Osteoblast (primary cell): Measurements from ENCODE around the gene CCDC43. TPM values are rescaled to one million over a fixed set of nuclear protein-coding genes. Genes with fewer than 3 reads are reported as not detected.
"Not testable (repeated sequence)": the region's sequence is repeated elsewhere in the genome, so short reads cannot be mapped to it uniquely, and the experiment has no call there.

Source experiments
- DNase-seq: peaks from one replicate; pipeline ENCODE4 v3.0.0; 2011; ENCODE audit warnings: low spot score, mixed read lengths; ENCODE audit not compliant: insufficient read length; ENCODE audit errors: missing footprints
- H2AFZ ChIP-seq: 2 replicates; pipeline ENCODE4 v1.6.0; 2011; ENCODE audit warnings: mild to moderate bottlenecking, low read length
- H3K27ac ChIP-seq: 2 replicates; pipeline ENCODE4 v1.5.1; 2011; ENCODE audit warnings: mild to moderate bottlenecking, low read depth, low read length, moderate library complexity
- H3K27me3 ChIP-seq: 2 replicates; pipeline ENCODE4 v1.6.0; 2012; ENCODE audit warnings: mild to moderate bottlenecking, control low read depth, inconsistent platforms, low read length, moderate library complexity; ENCODE audit not compliant: insufficient read depth
- H3K36me3 ChIP-seq: 2 replicates; pipeline ENCODE4 v1.5.1; 2011; ENCODE audit warnings: mild to moderate bottlenecking, low read length, control low read depth, moderate library complexity; ENCODE audit not compliant: insufficient read depth
- H3K4me1 ChIP-seq: 2 replicates; pipeline ENCODE4 v1.5.1; 2011; ENCODE audit warnings: mild to moderate bottlenecking, low read length, control low read depth, moderate library complexity; ENCODE audit not compliant: insufficient read depth
- H3K4me2 ChIP-seq: 2 replicates; pipeline ENCODE4 v1.6.0; 2011; ENCODE audit warnings: mild to moderate bottlenecking, low read length; ENCODE audit not compliant: insufficient read depth
- H3K4me3 ChIP-seq: fragments of 200-600 bp; sonication (generic); 3 replicates; pipeline ENCODE4 v1.5.1; 2012; ENCODE audit warnings: mild to moderate bottlenecking, low read length, inconsistent platforms; ENCODE audit not compliant: insufficient read depth
- H3K79me2 ChIP-seq: 2 replicates; pipeline ENCODE4 v1.6.0; 2012; ENCODE audit warnings: mild to moderate bottlenecking, low read length, control low read depth, inconsistent platforms; ENCODE audit not compliant: insufficient read depth
- H3K9me3 ChIP-seq: 2 replicates; pipeline ENCODE4 v1.5.1; 2011; ENCODE audit warnings: low read depth, low read length, control low read depth
- H4K20me1 ChIP-seq: 2 replicates; pipeline ENCODE4 v1.6.0; 2012; ENCODE audit warnings: mild to moderate bottlenecking, low read length, control low read depth; ENCODE audit not compliant: insufficient read depth
- total RNA-seq: library from RNA; depleted of rRNA; stranded (reverse); fragments of >200 nt; gene quantifications from 2 replicates; pipeline ENCODE4 v1.2.3, GENCODE V29; 2012
- TF ChIP-seq, protein P1 (sequence below): IDR thresholded peaks from 2 replicates; pipeline ENCODE4 v1.5.1; 2011; ENCODE audit warnings: mild to moderate bottlenecking, low read depth, low read length, moderate library complexity; ENCODE audit errors: extremely low read depth

Gene CCDC43
- total RNA-seq, 1 donor: 36.6 TPM

DNA sequence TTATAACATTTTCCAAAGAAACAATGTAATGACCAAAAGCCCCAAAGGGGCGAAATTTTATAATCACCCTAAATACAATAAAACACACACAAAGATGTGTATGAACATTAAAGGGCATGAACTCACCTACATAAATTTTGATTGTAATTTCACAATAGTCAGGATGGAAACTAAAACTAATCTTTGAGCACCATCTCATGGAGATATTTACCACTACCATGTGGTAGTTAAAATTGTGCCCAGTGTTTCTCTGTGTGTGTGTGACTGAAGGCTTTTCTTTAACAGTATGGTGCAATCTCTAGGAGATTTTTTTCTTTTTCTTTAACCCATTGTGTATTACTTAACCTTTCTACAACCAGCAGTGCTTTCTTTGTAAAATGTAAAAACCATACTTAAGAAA is 53.0 kb downstream of the CCDC43 start:
- Histone ChIP-seq H3K4me1 (no peaks in the 10 kb centered on the region), H3K4me2 (no peak overlapping the region), H4K20me1 (no peaks in the 10 kb centered on the region), H3K4me3 (no peak overlapping the region), H3K79me2 (no peaks in the 10 kb centered on the region), H3K27me3 (no peaks in the 10 kb centered on the region), H3K9me3 (no peaks in the 10 kb centered on the region), H2AFZ (no peak overlapping the region), H3K36me3 (no peaks in the 10 kb centered on the region), H3K27ac (no peak overlapping the region)
- DNase-seq: peak; percentile 61
- TF ChIP-seq, protein P1, sequence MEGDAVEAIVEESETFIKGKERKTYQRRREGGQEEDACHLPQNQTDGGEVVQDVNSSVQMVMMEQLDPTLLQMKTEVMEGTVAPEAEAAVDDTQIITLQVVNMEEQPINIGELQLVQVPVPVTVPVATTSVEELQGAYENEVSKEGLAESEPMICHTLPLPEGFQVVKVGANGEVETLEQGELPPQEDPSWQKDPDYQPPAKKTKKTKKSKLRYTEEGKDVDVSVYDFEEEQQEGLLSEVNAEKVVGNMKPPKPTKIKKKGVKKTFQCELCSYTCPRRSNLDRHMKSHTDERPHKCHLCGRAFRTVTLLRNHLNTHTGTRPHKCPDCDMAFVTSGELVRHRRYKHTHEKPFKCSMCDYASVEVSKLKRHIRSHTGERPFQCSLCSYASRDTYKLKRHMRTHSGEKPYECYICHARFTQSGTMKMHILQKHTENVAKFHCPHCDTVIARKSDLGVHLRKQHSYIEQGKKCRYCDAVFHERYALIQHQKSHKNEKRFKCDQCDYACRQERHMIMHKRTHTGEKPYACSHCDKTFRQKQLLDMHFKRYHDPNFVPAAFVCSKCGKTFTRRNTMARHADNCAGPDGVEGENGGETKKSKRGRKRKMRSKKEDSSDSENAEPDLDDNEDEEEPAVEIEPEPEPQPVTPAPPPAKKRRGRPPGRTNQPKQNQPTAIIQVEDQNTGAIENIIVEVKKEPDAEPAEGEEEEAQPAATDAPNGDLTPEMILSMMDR: peak; percentile 59

DNA sequence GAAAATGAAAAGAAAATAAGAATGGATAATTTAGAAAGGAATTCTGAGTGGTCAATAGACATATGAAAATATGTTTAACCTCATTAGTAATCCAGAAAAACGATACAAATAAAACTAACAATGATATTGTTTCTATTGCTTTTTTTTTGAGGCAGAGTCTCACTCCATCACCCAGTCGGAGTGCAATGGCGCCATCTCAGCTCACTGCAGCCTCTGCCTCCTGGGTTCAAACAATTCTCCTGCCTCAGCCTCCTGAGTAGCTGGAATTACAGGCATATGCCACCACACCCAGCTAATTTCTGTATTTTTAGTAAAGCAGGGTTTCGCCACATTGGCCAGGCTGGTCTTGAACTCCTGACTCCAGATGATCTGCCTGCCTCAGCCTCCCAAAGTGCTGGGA is 55.2 kb downstream of the CCDC43 start:
- not testable (repeated sequence) for DNase-seq, H3K4me3 ChIP-seq, H4K20me1 ChIP-seq, H3K4me2 ChIP-seq, H3K27me3 ChIP-seq, H3K4me1 ChIP-seq, H3K36me3 ChIP-seq, H3K9me3 ChIP-seq, H3K27ac ChIP-seq, H2AFZ ChIP-seq, H3K79me2 ChIP-seq

- Histone ChIP-seq H3K36me3 (no peaks in the 10 kb centered on the region), H3K4me3 (no peak overlapping the region), H3K27me3 (no peaks in the 10 kb centered on the region), H4K20me1 (no peaks in the 10 kb centered on the region), H2AFZ (no peak overlapping the region), H3K4me1 (no peaks in the 10 kb centered on the region), H3K4me2 (no peak overlapping the region), H3K9me3 (no peaks in the 10 kb centered on the region), H3K79me2 (no peaks in the 10 kb centered on the region), H3K27ac (no peak overlapping the region)
- DNase-seq: no peak
- TF ChIP-seq, protein P1: no peak
Measured at GRCh38 chr17:44633998-44634397, 55.6 kb downstream of the CCDC43 start.

GRCh38 chr17:44630703-44631102 is 58.9 kb downstream of the CCDC43 start:
- H3K27me3 ChIP-seq: no peaks in the 10 kb centered on the region
- H3K79me2 ChIP-seq: no peaks in the 10 kb centered on the region
- no peaks in the 10 kb centered on the region for H3K4me1 ChIP-seq
- no peak overlapping the region for H3K4me2 ChIP-seq
- TF ChIP-seq, protein P1: no peak
- no peaks in the 10 kb centered on the region for H4K20me1 ChIP-seq
- no peak overlapping the region for H3K27ac ChIP-seq
- H2AFZ ChIP-seq: no peak overlapping the region
- H3K36me3 ChIP-seq: no peaks in the 10 kb centered on the region
- no peak for DNase-seq
- H3K9me3 ChIP-seq: no peaks in the 10 kb centered on the region
- no peak overlapping the region for H3K4me3 ChIP-seq
